ENCODE results near the gene ECI1. TPM values are rescaled to one million over a fixed set of nuclear protein-coding genes. Genes with fewer than 3 reads are reported as not detected.
A peak's percentile ranks its signal among the peaks of the same experiment; 100 is the strongest.

ECI1 gene
- total RNA-seq, 1 donor from 2014 or later = 39.7 TPM

DNA sequence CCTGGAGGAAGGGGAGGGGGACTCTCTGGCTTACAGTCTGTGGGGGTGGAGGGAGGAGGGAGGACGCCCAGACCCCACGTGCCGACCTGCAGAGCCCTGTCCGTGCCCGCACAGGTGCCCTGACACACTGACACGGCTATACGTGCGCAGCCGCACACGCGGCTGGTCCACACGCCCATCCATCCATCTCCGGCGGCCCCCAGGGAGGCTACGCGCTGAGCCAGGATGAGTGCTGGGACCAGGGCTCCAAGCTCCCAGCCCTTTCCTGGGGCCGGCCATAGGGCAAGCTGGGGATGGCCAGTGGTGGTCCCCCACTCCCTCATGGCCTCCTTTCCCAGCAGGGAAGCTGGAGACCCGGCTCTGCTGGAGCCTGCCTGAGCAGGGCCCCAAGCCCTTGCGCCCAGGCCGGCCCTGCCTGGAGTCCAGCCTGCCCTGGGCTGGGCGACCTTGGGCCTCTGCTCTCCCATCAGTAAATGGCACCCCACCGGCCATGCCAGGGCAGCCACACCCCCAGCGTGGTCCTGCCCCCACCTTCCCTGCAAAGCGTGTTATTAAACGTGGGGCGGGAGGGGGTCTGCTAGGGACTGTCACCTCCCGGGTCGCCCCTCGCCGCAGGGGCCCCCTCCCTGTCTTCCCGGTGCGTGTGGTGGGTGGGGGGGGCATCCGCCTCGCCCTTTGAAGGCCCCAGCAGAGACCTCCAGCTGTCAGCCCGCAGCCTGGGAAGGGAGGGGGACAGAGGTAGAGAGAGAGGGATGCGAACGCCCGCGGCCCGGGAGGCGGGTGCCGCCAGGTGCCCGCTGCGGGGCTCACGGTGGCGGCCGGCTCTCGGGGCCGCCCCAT is 55.8 kb downstream of the ECI1 start:
- H3K4me3 ChIP-seq = peak overlapping the region; percentile 80
- H3K9ac ChIP-seq = no peak overlapping the region
- H4K20me1 ChIP-seq (ENCODE audit: low read depth) = peaks cover 17% of the 10 kb centered on the region
- H3K4me2 ChIP-seq = peak overlapping the region; percentile 91
- TF ChIP-seq EZH2 (IDR thresholded peaks at IDR 0.05) (peak; percentile 47), EZH2phosphoT487 (IDR thresholded peaks at IDR 0.05) (no peak)
- DNase-seq (ENCODE audit: low spot score) = peak; percentile 43
- Mint-ChIP-seq H3K4me3 (peak overlapping the region; percentile 85), H3K9me3 (no peaks in the 10 kb centered on the region), H3K36me3 (no peaks in the 10 kb centered on the region), H3K27me3 (ENCODE audit: insufficient read depth, low read depth) (peaks cover 17% of the 10 kb centered on the region), H3K27ac (no peak overlapping the region), H3K4me1 (peaks cover 8% of the 10 kb centered on the region)
- H3K79me2 ChIP-seq (ENCODE audit: low read depth) = no peaks in the 10 kb centered on the region
- H2AFZ ChIP-seq (replicated peaks) = no peak overlapping the region
- peaks cover 26% of the 10 kb centered on the region for H3F3A ChIP-seq (ENCODE audit: low read depth)
- H3K27me3 ChIP-seq = peaks cover 57% of the 10 kb centered on the region
- no peak overlapping the region for H3K27ac ChIP-seq
- H3K4me1 ChIP-seq = peaks cover 14% of the 10 kb centered on the region
- no peaks in the 10 kb centered on the region for H3K9me3 ChIP-seq (ENCODE audit: low read depth)
- H3K36me3 ChIP-seq = no peaks in the 10 kb centered on the region

DNA sequence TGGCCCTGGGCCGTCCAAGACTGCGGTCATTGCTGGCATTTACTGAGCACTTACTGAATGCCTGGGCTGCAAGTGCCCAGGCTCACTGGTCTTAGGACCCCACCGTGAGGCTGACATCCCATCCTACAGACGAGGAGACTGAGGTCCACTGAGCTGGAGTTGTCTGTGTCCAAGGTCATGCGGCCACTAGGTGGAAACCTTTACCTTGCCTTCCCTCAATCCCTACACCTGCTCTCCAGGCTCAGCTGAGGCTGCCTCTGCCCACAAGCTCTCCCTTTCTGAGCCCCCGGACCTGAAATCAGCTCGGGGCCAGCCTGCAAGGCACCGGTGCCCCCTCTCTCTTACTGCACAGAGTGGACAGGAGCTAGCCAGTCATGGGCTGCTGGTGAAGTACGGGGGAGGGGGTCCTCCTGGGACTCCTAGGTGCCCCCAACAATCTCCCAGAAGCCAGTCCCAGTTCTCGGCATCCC is 56.5 kb downstream of the ECI1 start:
- peaks cover 14% of the 10 kb centered on the region for H3K4me1 ChIP-seq
- Mint-ChIP-seq H3K27ac (no peak overlapping the region), H3K4me1 (peaks cover 8% of the 10 kb centered on the region), H3K4me3 (peak overlapping the region; percentile 85), H3K36me3 (no peaks in the 10 kb centered on the region), H3K9me3 (no peaks in the 10 kb centered on the region), H3K27me3 (ENCODE audit: insufficient read depth, low read depth) (peaks cover 17% of the 10 kb centered on the region)
- H3K4me3 ChIP-seq = peak overlapping the region; percentile 80
- DNase-seq (ENCODE audit: low spot score) = peak; percentile 64
- no peaks in the 10 kb centered on the region for H3K9me3 ChIP-seq (ENCODE audit: low read depth)
- peaks cover 51% of the 10 kb centered on the region for H3K27me3 ChIP-seq
- H4K20me1 ChIP-seq (ENCODE audit: low read depth) = peaks cover 17% of the 10 kb centered on the region
- peaks cover 26% of the 10 kb centered on the region for H3F3A ChIP-seq (ENCODE audit: low read depth)
- H3K9ac ChIP-seq = no peak overlapping the region
- H3K79me2 ChIP-seq (ENCODE audit: low read depth) = no peaks in the 10 kb centered on the region
- H3K36me3 ChIP-seq = no peaks in the 10 kb centered on the region
- no peak overlapping the region for H3K27ac ChIP-seq
- TF ChIP-seq EZH2phosphoT487 (IDR thresholded peaks at IDR 0.05) = no peak
- TF ChIP-seq, protein P1, sequence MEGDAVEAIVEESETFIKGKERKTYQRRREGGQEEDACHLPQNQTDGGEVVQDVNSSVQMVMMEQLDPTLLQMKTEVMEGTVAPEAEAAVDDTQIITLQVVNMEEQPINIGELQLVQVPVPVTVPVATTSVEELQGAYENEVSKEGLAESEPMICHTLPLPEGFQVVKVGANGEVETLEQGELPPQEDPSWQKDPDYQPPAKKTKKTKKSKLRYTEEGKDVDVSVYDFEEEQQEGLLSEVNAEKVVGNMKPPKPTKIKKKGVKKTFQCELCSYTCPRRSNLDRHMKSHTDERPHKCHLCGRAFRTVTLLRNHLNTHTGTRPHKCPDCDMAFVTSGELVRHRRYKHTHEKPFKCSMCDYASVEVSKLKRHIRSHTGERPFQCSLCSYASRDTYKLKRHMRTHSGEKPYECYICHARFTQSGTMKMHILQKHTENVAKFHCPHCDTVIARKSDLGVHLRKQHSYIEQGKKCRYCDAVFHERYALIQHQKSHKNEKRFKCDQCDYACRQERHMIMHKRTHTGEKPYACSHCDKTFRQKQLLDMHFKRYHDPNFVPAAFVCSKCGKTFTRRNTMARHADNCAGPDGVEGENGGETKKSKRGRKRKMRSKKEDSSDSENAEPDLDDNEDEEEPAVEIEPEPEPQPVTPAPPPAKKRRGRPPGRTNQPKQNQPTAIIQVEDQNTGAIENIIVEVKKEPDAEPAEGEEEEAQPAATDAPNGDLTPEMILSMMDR (IDR thresholded peaks at IDR 0.05) = peak; percentile 46
- H2AFZ ChIP-seq (replicated peaks) = no peak overlapping the region
- H3K4me2 ChIP-seq = peak overlapping the region; percentile 91

DNA sequence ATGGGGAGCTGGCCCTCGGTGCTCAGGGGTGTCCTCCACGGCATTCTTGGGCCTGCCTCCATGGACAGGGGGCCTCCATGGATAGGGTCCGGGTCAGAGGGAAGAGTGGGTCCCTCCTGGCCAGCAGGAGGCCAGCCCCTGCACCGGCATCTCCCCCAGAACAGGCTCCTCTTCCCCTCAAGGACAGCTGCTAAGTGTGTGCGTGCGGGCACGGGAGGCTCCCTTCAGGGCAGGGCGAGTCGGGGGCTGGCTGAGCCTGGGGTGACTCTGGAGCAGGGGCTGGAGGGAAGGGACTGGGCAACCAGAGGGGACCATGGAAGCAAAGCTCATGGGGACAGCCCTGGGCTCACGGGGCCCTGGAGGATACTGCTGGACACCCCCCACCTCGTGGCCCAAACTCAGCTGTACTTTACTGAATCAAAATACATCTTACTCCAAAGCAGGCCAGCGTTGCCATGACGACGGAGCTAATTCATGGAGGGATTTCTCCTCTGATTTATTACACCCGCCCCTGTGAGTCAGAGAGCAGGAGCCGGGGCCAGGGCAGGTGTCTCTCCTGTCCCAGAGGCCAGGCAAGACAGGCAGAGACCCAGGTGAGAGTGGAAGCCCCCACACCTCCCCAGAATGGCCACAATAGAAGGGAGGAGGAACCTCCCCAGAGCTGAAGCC is 57.1 kb downstream of the ECI1 start:
- peaks cover 17% of the 10 kb centered on the region for H4K20me1 ChIP-seq (ENCODE audit: low read depth)
- H3K36me3 ChIP-seq = no peaks in the 10 kb centered on the region
- Mint-ChIP-seq H3K27me3 (ENCODE audit: insufficient read depth, low read depth) (peaks cover 17% of the 10 kb centered on the region), H3K9me3 (no peaks in the 10 kb centered on the region), H3K4me1 (peaks cover 8% of the 10 kb centered on the region), H3K27ac (no peak overlapping the region), H3K36me3 (no peaks in the 10 kb centered on the region), H3K4me3 (peak overlapping the region; percentile 85)
- no peak overlapping the region for H3K27ac ChIP-seq
- peaks cover 14% of the 10 kb centered on the region for H3K4me1 ChIP-seq
- H3K79me2 ChIP-seq (ENCODE audit: low read depth) = no peaks in the 10 kb centered on the region
- peak; percentile 51 for DNase-seq (ENCODE audit: low spot score)
- peaks cover 45% of the 10 kb centered on the region for H3K27me3 ChIP-seq
- TF ChIP-seq, protein P1 (IDR thresholded peaks at IDR 0.05) = no peak
- TF ChIP-seq EZH2phosphoT487 (IDR thresholded peaks at IDR 0.05) (no peak), EZH2 (IDR thresholded peaks at IDR 0.05) (no peak)
- H3F3A ChIP-seq (ENCODE audit: low read depth) = peaks cover 26% of the 10 kb centered on the region
- H2AFZ ChIP-seq (replicated peaks) = no peak overlapping the region
- H3K9ac ChIP-seq = no peak overlapping the region
- H3K4me3 ChIP-seq = no peak overlapping the region
- H3K9me3 ChIP-seq (ENCODE audit: low read depth) = no peaks in the 10 kb centered on the region
- no peak overlapping the region for H3K4me2 ChIP-seq

DNA sequence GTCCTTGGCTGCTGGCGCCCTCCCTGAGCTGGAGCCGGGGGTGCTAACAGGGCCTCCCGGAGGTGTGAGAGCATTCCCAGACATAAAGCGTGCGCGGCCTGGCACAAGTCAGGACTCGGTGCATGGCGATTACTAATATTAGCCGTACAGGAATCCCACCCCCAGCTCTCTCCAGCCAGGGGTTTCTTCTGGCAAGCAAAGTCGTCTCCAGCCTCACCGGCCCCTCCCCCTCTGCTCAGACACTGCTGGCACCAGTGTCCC is 60.0 kb downstream of the ECI1 start:
- Mint-ChIP-seq H3K4me1 (peaks cover 8% of the 10 kb centered on the region), H3K27me3 (ENCODE audit: insufficient read depth, low read depth) (peaks cover 3% of the 10 kb centered on the region), H3K27ac (no peak overlapping the region), H3K36me3 (no peaks in the 10 kb centered on the region), H3K4me3 (no peak overlapping the region), H3K9me3 (no peaks in the 10 kb centered on the region)
- Histone ChIP-seq H3K79me2 (ENCODE audit: low read depth) (no peaks in the 10 kb centered on the region), H3K36me3 (no peaks in the 10 kb centered on the region), H3K27ac (no peak overlapping the region), H3K27me3 (peaks cover 18% of the 10 kb centered on the region), H3K9ac (no peak overlapping the region), H3K4me3 (no peak overlapping the region), H3K4me1 (peaks cover 11% of the 10 kb centered on the region), H3F3A (ENCODE audit: low read depth) (peaks cover 5% of the 10 kb centered on the region), H2AFZ (replicated peaks) (no peak overlapping the region), H3K4me2 (no peak overlapping the region), H4K20me1 (ENCODE audit: low read depth) (peaks cover 17% of the 10 kb centered on the region), H3K9me3 (ENCODE audit: low read depth) (no peaks in the 10 kb centered on the region)
- TF ChIP-seq, protein P1 (IDR thresholded peaks at IDR 0.05) = no peak
- no peak for TF ChIP-seq EZH2phosphoT487 (IDR thresholded peaks at IDR 0.05)
- no peak for TF ChIP-seq EZH2 (IDR thresholded peaks at IDR 0.05)
- no peak for DNase-seq (ENCODE audit: low spot score)

Data from neural progenitor cell (in vitro differentiated cells).